DMS79 (cell line): Measurements from ENCODE around the gene SPATA20.

Experiments used
- DNase-seq: peaks from one replicate; lab custom pipeline; 2025; lab: John Stamatoyannopoulos, UW

The SPATA20 gene

GRCh38 chr17:50559674-50560184, 12.8 kb downstream of the SPATA20 start:
- DNase-seq, result no peak

GRCh38 chr17:50560185-50560824, 13.3 kb downstream of the SPATA20 start, which contains the start of gene CACNA1G:
Gene CACNA1G (plus strand): TSS chr17:50560715. CDS start chr17:50561460, 745 bp downstream.
- DNase-seq, result peak; percentile 51

GRCh38 chr17:50560931-50561745, 14.2 kb downstream of the SPATA20 start:
- DNase-seq, result no peak

GRCh38 chr17:50561746-50562141, 14.8 kb downstream of the SPATA20 start:
- DNase-seq, result no peak

- no peak for DNase-seq
Observed at GRCh38 chr17:50562242-50563091, 15.5 kb downstream of the SPATA20 start.

- DNase-seq, result no peak
Observed at GRCh38 chr17:50563092-50563511, 16.1 kb downstream of the SPATA20 start.

GRCh38 chr17:50564916-50565315, 17.9 kb downstream of the SPATA20 start:
- DNase-seq, result no peak

GRCh38 chr17:50565402-50566350, 18.7 kb downstream of the SPATA20 start:
- peak; percentile 79 for DNase-seq

GRCh38 chr17:50566886-50567285, 19.9 kb downstream of the SPATA20 start:
- DNase-seq, result no peak

- DNase-seq, result no peak
Observed at GRCh38 chr17:50568659-50569058, 21.7 kb downstream of the SPATA20 start.

GRCh38 chr17:50569592-50569991, 22.6 kb downstream of the SPATA20 start:
- no peak for DNase-seq

GRCh38 chr17:50570032-50570431, 23.1 kb downstream of the SPATA20 start:
- DNase-seq, result no peak

- no peak for DNase-seq
Observed at GRCh38 chr17:50570528-50570927, 23.6 kb downstream of the SPATA20 start.

- DNase-seq, result no peak
Observed at GRCh38 chr17:50571681-50572080, 24.7 kb downstream of the SPATA20 start.

- no peak for DNase-seq
Observed at GRCh38 chr17:50572541-50572940, 25.6 kb downstream of the SPATA20 start.

- DNase-seq, result no peak
Observed at GRCh38 chr17:50573866-50574611, 27.1 kb downstream of the SPATA20 start.

GRCh38 chr17:50575581-50576210, 28.7 kb downstream of the SPATA20 start:
- DNase-seq, result no peak

- no peak for DNase-seq
Observed at GRCh38 chr17:50576864-50577263, 29.9 kb downstream of the SPATA20 start.

GRCh38 chr17:50577451-50577954, 30.5 kb downstream of the SPATA20 start:
- DNase-seq, result no peak

GRCh38 chr17:50578173-50578572, 31.2 kb downstream of the SPATA20 start:
- no peak for DNase-seq
